HFFc6 (cell line): Measurements from ENCODE around the gene DGKH. TPM values are rescaled to one million over a fixed set of nuclear protein-coding genes. Genes with fewer than 3 reads are reported as not detected.

Experiments used
- DNase-seq: peaks from one replicate; pipeline ENCODE4 v3.0.0-alpha.2; 2018
- H3K27ac Mint-ChIP-seq: 2 replicates; pipeline ENCODE4 v1.8.0; 2020; ENCODE audit warnings: mild to moderate bottlenecking, mixed read lengths
- H3K27me3 Mint-ChIP-seq: 2 replicates; pipeline ENCODE4 v1.8.0; 2021; ENCODE audit warnings: mild to moderate bottlenecking, moderate library complexity, mixed read lengths; ENCODE audit not compliant: insufficient read depth
- H3K36me3 Mint-ChIP-seq: 2 replicates; pipeline ENCODE4 v1.8.0; 2021; ENCODE audit warnings: low read depth, mixed read lengths
- H3K4me1 Mint-ChIP-seq: 2 replicates; pipeline ENCODE4 v1.8.0; 2020; ENCODE audit warnings: low read depth, mixed read lengths
- H3K4me3 Mint-ChIP-seq: 2 replicates; pipeline ENCODE4 v1.8.0; 2020; ENCODE audit warnings: mild to moderate bottlenecking, moderate library complexity, mixed read lengths
- H3K9me3 Mint-ChIP-seq: 2 replicates; pipeline ENCODE4 v1.8.0; 2020; ENCODE audit warnings: mild to moderate bottlenecking, mixed read lengths
- CTCF ChIP-seq: fragments of 200-600 bp; sonication (generic); IDR thresholded peaks from 2 replicates; pipeline ENCODE4 v1.5.0; 2021; ENCODE audit warnings: antibody characterized with exemption, mild to moderate bottlenecking
- total RNA-seq, 6 experiments: library from RNA; stranded (reverse); fragmentation: NEBNext Ultra II Directional; extraction: Animal tissue kit (Norgen Biotek cat#: 25700); gene quantifications; 2 replicates in 1 of 6; 3 replicates in 5 of 6; pipeline ENCODE4 v1.2.3, GENCODE V29; 2021

The DGKH gene
- total RNA-seq, 6 experiments from 2014 or later = 6.9 to 8.7 (median 7.8) TPM

GRCh38 chr13:42272115-42272803 is 223.8 kb downstream of the DGKH start, which contains the start of gene AKAP11:
Gene AKAP11 (plus strand): TSS chr13:42272152. CDS start chr13:42286349, 14,197 bp downstream.
- Mint-ChIP-seq H3K4me3 (peak within 1 kb of the TSS; percentile 99), H3K27me3 (no peaks in the 10 kb centered on the region), H3K4me1 (peaks cover 48% of the 10 kb centered on the region), H3K36me3 (peaks cover 5% of the 10 kb centered on the region; the same call in 1 of the 2 replicates), H3K27ac (peak within 1 kb of the TSS; percentile 99), H3K9me3 (no peaks in the 10 kb centered on the region)
- TF ChIP-seq CTCF = peak; percentile 8; the same call in 1 of the 2 replicates
- DNase-seq = no peak

GRCh38 chr13:42272804-42273175 is 224.3 kb downstream of the DGKH start:
- Mint-ChIP-seq H3K36me3 (peaks cover 5% of the 10 kb centered on the region; the same call in 1 of the 2 replicates), H3K9me3 (no peaks in the 10 kb centered on the region), H3K27ac (peak overlapping the region; percentile 91), H3K27me3 (no peaks in the 10 kb centered on the region), H3K4me3 (peak overlapping the region; percentile 99), H3K4me1 (peaks cover 53% of the 10 kb centered on the region)
- no peak for DNase-seq
- no peak for TF ChIP-seq CTCF

- H3K4me1 Mint-ChIP-seq = peaks cover 57% of the 10 kb centered on the region
- TF ChIP-seq CTCF = no peak
- H3K9me3 Mint-ChIP-seq = no peaks in the 10 kb centered on the region
- H3K4me3 Mint-ChIP-seq = no peak overlapping the region
- H3K36me3 Mint-ChIP-seq = peaks cover 5% of the 10 kb centered on the region; the same call in 1 of the 2 replicates
- no peaks in the 10 kb centered on the region for H3K27me3 Mint-ChIP-seq
- peak overlapping the region; percentile 16; the same call in 1 of the 2 replicates for H3K27ac Mint-ChIP-seq
- no peak for DNase-seq
These were observed 226.1 kb downstream of the DGKH start for GRCh38 chr13:42274386-42275097.

GRCh38 chr13:42275098-42275471 is 226.6 kb downstream of the DGKH start:
- Mint-ChIP-seq H3K27me3 (no peaks in the 10 kb centered on the region), H3K9me3 (no peaks in the 10 kb centered on the region), H3K27ac (no peak overlapping the region), H3K36me3 (peaks cover 4% of the 10 kb centered on the region; the same call in 1 of the 2 replicates), H3K4me1 (peaks cover 57% of the 10 kb centered on the region), H3K4me3 (no peak overlapping the region)
- DNase-seq = no peak
- no peak for TF ChIP-seq CTCF

- Mint-ChIP-seq H3K4me3 (no peak overlapping the region), H3K4me1 (peaks cover 52% of the 10 kb centered on the region), H3K27me3 (no peaks in the 10 kb centered on the region), H3K36me3 (no peaks in the 10 kb centered on the region; the same call in 1 of the 2 replicates), H3K9me3 (no peaks in the 10 kb centered on the region), H3K27ac (no peak overlapping the region)
- DNase-seq = no peak
- TF ChIP-seq CTCF = no peak
These were observed 227.1 kb downstream of the DGKH start for GRCh38 chr13:42275506-42275905.
